ENCODE results near the gene ADARB2.

DNA sequence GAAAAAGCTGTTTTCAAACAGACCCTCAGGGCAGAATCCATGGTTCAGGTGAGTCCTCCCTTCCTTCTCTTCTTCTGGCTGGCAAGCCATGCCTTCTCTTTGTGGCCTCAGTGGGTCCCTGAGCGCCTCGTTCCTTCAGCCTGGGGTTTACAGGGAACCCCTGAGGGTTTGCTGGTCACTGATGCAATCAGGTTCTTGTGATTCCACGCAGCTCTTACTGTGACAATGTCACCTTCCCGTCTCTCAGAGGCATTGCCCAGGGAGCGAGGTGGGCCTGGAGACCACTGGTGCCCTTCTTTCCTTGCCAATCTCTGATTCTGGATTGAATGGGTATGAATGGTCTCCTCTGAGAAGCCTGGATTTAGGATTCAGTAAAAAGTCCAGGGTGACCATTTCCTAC lies 132.2 kb downstream of the ADARB2 start:
- TF ChIP-seq ZNF274 (IDR thresholded peaks at IDR 0.05; ENCODE audit: insufficient read depth, insufficient read length) (no peak), FOXM1 (IDR thresholded peaks at IDR 0.05; ENCODE audit: low read depth, low read length) (no peak), GABPA (IDR thresholded peaks at IDR 0.05; ENCODE audit: low read depth) (no peak), SMAD1 (IDR thresholded peaks at IDR 0.05; ENCODE audit: low read depth, partially characterized antibody) (no peak), CBX5 (IDR thresholded peaks at IDR 0.05; ENCODE audit: low read depth) (no peak), JUNB (IDR thresholded peaks at IDR 0.05) (no peak), SKIL (IDR thresholded peaks at IDR 0.05; ENCODE audit: low read depth, poor library complexity, severe bottlenecking) (no peak)
- TF ChIP-seq, protein P1, sequence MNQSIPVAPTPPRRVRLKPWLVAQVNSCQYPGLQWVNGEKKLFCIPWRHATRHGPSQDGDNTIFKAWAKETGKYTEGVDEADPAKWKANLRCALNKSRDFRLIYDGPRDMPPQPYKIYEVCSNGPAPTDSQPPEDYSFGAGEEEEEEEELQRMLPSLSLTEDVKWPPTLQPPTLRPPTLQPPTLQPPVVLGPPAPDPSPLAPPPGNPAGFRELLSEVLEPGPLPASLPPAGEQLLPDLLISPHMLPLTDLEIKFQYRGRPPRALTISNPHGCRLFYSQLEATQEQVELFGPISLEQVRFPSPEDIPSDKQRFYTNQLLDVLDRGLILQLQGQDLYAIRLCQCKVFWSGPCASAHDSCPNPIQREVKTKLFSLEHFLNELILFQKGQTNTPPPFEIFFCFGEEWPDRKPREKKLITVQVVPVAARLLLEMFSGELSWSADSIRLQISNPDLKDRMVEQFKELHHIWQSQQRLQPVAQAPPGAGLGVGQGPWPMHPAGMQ (IDR thresholded peaks at IDR 0.05; ENCODE audit: borderline replicate concordance) = no peak
- TF ChIP-seq, protein P2, sequence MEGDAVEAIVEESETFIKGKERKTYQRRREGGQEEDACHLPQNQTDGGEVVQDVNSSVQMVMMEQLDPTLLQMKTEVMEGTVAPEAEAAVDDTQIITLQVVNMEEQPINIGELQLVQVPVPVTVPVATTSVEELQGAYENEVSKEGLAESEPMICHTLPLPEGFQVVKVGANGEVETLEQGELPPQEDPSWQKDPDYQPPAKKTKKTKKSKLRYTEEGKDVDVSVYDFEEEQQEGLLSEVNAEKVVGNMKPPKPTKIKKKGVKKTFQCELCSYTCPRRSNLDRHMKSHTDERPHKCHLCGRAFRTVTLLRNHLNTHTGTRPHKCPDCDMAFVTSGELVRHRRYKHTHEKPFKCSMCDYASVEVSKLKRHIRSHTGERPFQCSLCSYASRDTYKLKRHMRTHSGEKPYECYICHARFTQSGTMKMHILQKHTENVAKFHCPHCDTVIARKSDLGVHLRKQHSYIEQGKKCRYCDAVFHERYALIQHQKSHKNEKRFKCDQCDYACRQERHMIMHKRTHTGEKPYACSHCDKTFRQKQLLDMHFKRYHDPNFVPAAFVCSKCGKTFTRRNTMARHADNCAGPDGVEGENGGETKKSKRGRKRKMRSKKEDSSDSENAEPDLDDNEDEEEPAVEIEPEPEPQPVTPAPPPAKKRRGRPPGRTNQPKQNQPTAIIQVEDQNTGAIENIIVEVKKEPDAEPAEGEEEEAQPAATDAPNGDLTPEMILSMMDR (IDR thresholded peaks at IDR 0.05 in 2 of 3, conservative IDR thresholded peaks at IDR 0.05 in 1 of 3; ENCODE audit: control insufficient read depth in 2 of 3, extremely low read depth in 1 of 3, insufficient read depth in 1 of 3, low read depth in 3 of 3, low read length in 3 of 3) = no peak

Data from GM12878 (cell line).